Trophoblast cell (in vitro differentiated cells and primary cell): Measurements from ENCODE around the gene SLC38A11.
A peak's percentile ranks its signal among the peaks of the same experiment; 100 is the strongest.

Experiments
- DNase-seq, 2 donors: peaks; one replicate each; pipeline ENCODE4 v3.0.0-alpha.2; 2016
- H2AFZ ChIP-seq: 2 replicates; pipeline ENCODE4 v1.6.1; 2013; ENCODE audit warnings: low read length, moderate library complexity, mild to moderate bottlenecking; ENCODE audit not compliant: insufficient read depth, poor library complexity
- H2AK5ac ChIP-seq: 2 replicates; pipeline ENCODE4 v1.6.1; 2013; ENCODE audit warnings: mild to moderate bottlenecking, low read length
- H2BK120ac ChIP-seq: 2 replicates; pipeline ENCODE4 v1.6.1; 2013; ENCODE audit warnings: low read length, mild to moderate bottlenecking, moderate library complexity; ENCODE audit not compliant: insufficient read depth, poor library complexity
- H2BK12ac ChIP-seq: 2 replicates; pipeline ENCODE4 v1.6.1; 2013; ENCODE audit warnings: mild to moderate bottlenecking, low read length, moderate library complexity
- H2BK5ac ChIP-seq: 2 replicates; pipeline ENCODE4 v1.6.1; 2013; ENCODE audit warnings: low read length, low read depth, moderate library complexity, mild to moderate bottlenecking; ENCODE audit not compliant: poor library complexity
- H3K14ac ChIP-seq: 2 replicates; pipeline ENCODE4 v1.6.1; 2013; ENCODE audit warnings: mild to moderate bottlenecking, low read length
- H3K18ac ChIP-seq: 2 replicates; pipeline ENCODE4 v1.6.1; 2013; ENCODE audit warnings: mild to moderate bottlenecking, low read length
- H3K23ac ChIP-seq: 2 replicates; pipeline ENCODE4 v1.6.1; 2013; ENCODE audit warnings: low read length
- H3K27ac ChIP-seq: 2 replicates; pipeline ENCODE4 v1.5.1; 2013; ENCODE audit warnings: low read depth, mild to moderate bottlenecking, inconsistent platforms, low read length, moderate library complexity
- H3K27me3 ChIP-seq: 2 replicates; pipeline ENCODE4 v1.6.1; 2013; ENCODE audit warnings: inconsistent platforms, mild to moderate bottlenecking, low read length, moderate library complexity; ENCODE audit not compliant: insufficient read depth
- H3K36me3 ChIP-seq, 2 experiments: 1 replicate in 1 of 2; 2 replicates in 1 of 2; pipeline ENCODE4 v1.6.1; 2013; ENCODE audit warnings: low read length in 2 of 2, mild to moderate bottlenecking in 2 of 2, moderate library complexity in 1 of 2; ENCODE audit not compliant: insufficient read depth in 2 of 2, control insufficient read depth in 1 of 2
- H3K4ac ChIP-seq: 2 replicates; pipeline ENCODE4 v1.6.1; 2013; ENCODE audit warnings: low read depth, mild to moderate bottlenecking, low read length, moderate library complexity
- H3K4me1 ChIP-seq, 2 experiments: 1 replicate in 1 of 2; 2 replicates in 1 of 2; pipeline ENCODE4 v1.6.1; 2013; ENCODE audit warnings: low read length in 2 of 2, mild to moderate bottlenecking in 2 of 2, moderate library complexity in 1 of 2; ENCODE audit not compliant: insufficient read depth in 2 of 2, control insufficient read depth in 1 of 2
- H3K4me2 ChIP-seq: 2 replicates; pipeline ENCODE4 v1.6.1; 2013; ENCODE audit warnings: inconsistent platforms, mild to moderate bottlenecking, low read length, moderate library complexity
- H3K4me3 ChIP-seq: 2 replicates; pipeline ENCODE4 v1.5.1; 2013; ENCODE audit warnings: mild to moderate bottlenecking, low read depth, low read length, inconsistent platforms
- H3K79me1 ChIP-seq: one replicate; pipeline ENCODE4 v1.6.1; 2013; ENCODE audit warnings: low read length
- H3K79me2 ChIP-seq: 2 replicates; pipeline ENCODE4 v1.6.1; 2013; ENCODE audit warnings: low read length, mild to moderate bottlenecking; ENCODE audit not compliant: control insufficient read depth, insufficient read depth, poor library complexity
- H3K9ac ChIP-seq: 2 replicates; pipeline ENCODE4 v1.6.1; 2013; ENCODE audit warnings: mild to moderate bottlenecking, low read length
- H3K9me3 ChIP-seq: 2 replicates; pipeline ENCODE4 v1.6.1; 2013; ENCODE audit warnings: low read depth, mild to moderate bottlenecking, control low read depth, inconsistent platforms, low read length; ENCODE audit not compliant: insufficient read depth
- H4K12ac ChIP-seq: 2 replicates; pipeline ENCODE4 v1.6.1; 2013; ENCODE audit warnings: low read depth, mild to moderate bottlenecking, low read length, moderate library complexity
- H4K8ac ChIP-seq: 2 replicates; pipeline ENCODE4 v1.6.1; 2013; ENCODE audit warnings: low read depth, mild to moderate bottlenecking, low read length, moderate library complexity
- H4K91ac ChIP-seq: one replicate; pipeline ENCODE4 v1.6.1; 2013; ENCODE audit warnings: low read depth, mild to moderate bottlenecking, low read length, moderate library complexity
- WGBS: extraction: QIAGEN DNeasy Blood & Tissue Kit; methylation state at CpG from one replicate; pipeline ENCODE4 v1.1.7; 2013; ENCODE audit warnings: missing lambda C conversion rate; ENCODE audit not compliant: insufficient read length, insufficient coverage; ENCODE audit errors: extremely low coverage; 5-methylcytosine and 5-hydroxymethylcytosine counted together

The SLC38A11 gene

DNA sequence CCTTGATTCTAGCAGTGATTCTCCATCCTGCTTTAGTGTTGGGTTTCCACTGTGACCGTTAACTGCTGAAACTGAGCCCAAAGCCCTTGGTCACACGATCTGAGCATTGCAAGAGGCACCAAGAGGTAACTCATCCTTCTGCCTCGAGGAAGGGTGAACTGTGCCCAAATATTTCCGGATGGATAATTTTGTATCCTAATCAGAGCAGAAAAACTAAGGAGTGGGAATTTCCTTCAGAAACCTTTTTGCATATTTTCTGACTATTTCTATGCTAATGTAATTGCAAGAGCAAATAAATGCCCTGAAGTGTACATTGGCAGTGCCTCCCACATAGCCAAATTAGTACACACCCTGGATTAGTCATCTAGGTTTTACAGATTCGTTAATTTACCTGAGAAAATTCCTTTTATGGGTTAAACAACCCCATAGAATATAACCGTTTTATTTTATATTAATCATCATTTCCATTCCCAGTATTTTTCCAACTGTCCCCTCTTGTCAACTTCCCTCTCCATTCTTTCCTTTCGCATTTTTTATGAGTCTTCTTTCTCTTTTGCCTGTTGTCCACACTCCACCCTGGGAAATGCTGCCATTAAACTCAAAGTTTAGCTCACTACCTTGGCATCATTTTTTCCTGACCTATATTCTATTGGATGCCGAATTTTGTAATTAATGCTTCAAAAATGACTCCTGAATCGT lies 82.0 kb downstream of the SLC38A11 start:
- peak overlapping the region; percentile 28 for H4K8ac ChIP-seq
- H3K4me1 ChIP-seq: no peaks in the 10 kb centered on the region
- no peak overlapping the region for H3K27ac ChIP-seq
- no peaks in the 10 kb centered on the region for H3K9me3 ChIP-seq
- H3K23ac ChIP-seq: no peak overlapping the region
- no peak overlapping the region for H2BK120ac ChIP-seq
- no peak overlapping the region for H3K18ac ChIP-seq
- no peaks in the 10 kb centered on the region for H3K36me3 ChIP-seq
- no peak overlapping the region for H2AK5ac ChIP-seq
- WGBS: no CpG with 5 or more reads among the region's 9 CpGs
- peak overlapping the region; percentile 37 for H3K14ac ChIP-seq
- no peak overlapping the region for H2BK12ac ChIP-seq
- no peak overlapping the region for H4K12ac ChIP-seq
- no peaks in the 10 kb centered on the region for H3K27me3 ChIP-seq
- H3K79me2 ChIP-seq: peaks cover 2% of the 10 kb centered on the region
- no peak for DNase-seq
- H3K4ac ChIP-seq: no peak overlapping the region
- no peak overlapping the region for H2BK5ac ChIP-seq
- no peak overlapping the region for H3K9ac ChIP-seq
- no peak overlapping the region for H2AFZ ChIP-seq
- peaks cover 3% of the 10 kb centered on the region for H3K79me1 ChIP-seq
- H4K91ac ChIP-seq: no peak overlapping the region
- H3K4me3 ChIP-seq: no peak overlapping the region
- no peak overlapping the region for H3K4me2 ChIP-seq

DNA sequence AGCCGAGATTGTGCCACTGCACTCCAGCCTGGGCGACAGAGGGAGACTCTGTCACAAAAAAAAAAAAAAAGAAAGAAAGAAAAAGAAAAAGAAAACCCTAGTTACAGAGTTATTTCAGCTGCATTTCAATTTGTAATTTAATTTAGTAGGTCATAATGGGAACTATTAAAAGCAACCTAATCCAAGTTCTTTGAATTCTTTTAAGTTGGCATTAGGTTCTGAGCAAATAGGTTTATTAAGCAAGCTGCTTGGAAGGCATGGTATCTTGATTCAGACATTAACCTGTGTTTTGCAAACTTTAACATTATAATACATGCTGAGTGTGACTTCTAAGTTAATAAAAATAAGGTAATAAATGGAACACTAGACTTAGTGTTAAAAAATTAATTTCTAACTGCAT lies 83.9 kb downstream of the SLC38A11 start:
- H2BK5ac ChIP-seq: no peak overlapping the region
- no peak overlapping the region for H3K4ac ChIP-seq

DNA sequence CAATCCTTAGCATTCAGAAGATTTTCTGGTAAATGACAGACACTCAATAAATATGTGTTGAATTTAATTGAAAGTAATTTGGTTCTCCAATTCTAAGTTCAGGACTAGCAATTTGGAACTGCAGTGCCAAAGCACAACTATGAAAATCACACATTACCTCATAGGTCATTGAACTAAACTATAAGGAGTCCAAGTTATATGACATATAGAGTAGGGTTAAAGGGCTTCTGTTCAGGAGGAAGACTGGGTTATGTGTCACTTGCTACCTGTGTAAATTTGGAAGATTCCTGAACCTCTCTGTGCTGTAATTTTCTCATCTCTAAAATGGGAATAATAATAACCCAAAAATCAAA lies 85.9 kb downstream of the SLC38A11 start:
- no peak overlapping the region for H2AFZ ChIP-seq
- H4K12ac ChIP-seq: no peak overlapping the region
- no peaks in the 10 kb centered on the region for H3K9me3 ChIP-seq
- H3K79me1 ChIP-seq: no peaks in the 10 kb centered on the region
- H3K27me3 ChIP-seq: no peaks in the 10 kb centered on the region
- no peak overlapping the region for H3K4me3 ChIP-seq
- H3K4me1 ChIP-seq: no peaks in the 10 kb centered on the region
- H3K4me2 ChIP-seq: no peak overlapping the region
- H3K23ac ChIP-seq: no peak overlapping the region
- H4K8ac ChIP-seq: no peak overlapping the region
- H2BK12ac ChIP-seq: no peak overlapping the region
- no peak for DNase-seq
- H3K14ac ChIP-seq: no peak overlapping the region
- H2BK5ac ChIP-seq: no peak overlapping the region
- H2BK120ac ChIP-seq: no peak overlapping the region
- no peak overlapping the region for H3K4ac ChIP-seq
- H4K91ac ChIP-seq: no peak overlapping the region
- no peak overlapping the region for H3K27ac ChIP-seq
- no peak overlapping the region for H3K18ac ChIP-seq
- no peak overlapping the region for H3K9ac ChIP-seq
- no peaks in the 10 kb centered on the region for H3K36me3 ChIP-seq
- no peak overlapping the region for H2AK5ac ChIP-seq
- no peaks in the 10 kb centered on the region for H3K79me2 ChIP-seq

More for the DNA sequence above, 83.9 kb downstream of the SLC38A11 start:
- H3K18ac ChIP-seq: no peak overlapping the region
- H4K8ac ChIP-seq: no peak overlapping the region
- H3K14ac ChIP-seq: no peak overlapping the region
- H3K9ac ChIP-seq: no peak overlapping the region
- H3K4me3 ChIP-seq: no peak overlapping the region
- no peaks in the 10 kb centered on the region for H3K36me3 ChIP-seq
- no peak overlapping the region for H2AK5ac ChIP-seq
- H3K79me2 ChIP-seq: no peaks in the 10 kb centered on the region
- H3K4me2 ChIP-seq: no peak overlapping the region
- H3K9me3 ChIP-seq: no peaks in the 10 kb centered on the region
- H2BK120ac ChIP-seq: no peak overlapping the region
- no peak overlapping the region for H3K23ac ChIP-seq
- no CpG with 5 or more reads among the region's 2 CpGs for WGBS
- no peak overlapping the region for H2AFZ ChIP-seq
- H2BK12ac ChIP-seq: no peak overlapping the region
- H3K79me1 ChIP-seq: no peaks in the 10 kb centered on the region
- no peaks in the 10 kb centered on the region for H3K4me1 ChIP-seq
- no peak overlapping the region for H3K27ac ChIP-seq
- no peak overlapping the region for H4K12ac ChIP-seq
- DNase-seq: no peak
- no peaks in the 10 kb centered on the region for H3K27me3 ChIP-seq
- H4K91ac ChIP-seq: no peak overlapping the region

DNA sequence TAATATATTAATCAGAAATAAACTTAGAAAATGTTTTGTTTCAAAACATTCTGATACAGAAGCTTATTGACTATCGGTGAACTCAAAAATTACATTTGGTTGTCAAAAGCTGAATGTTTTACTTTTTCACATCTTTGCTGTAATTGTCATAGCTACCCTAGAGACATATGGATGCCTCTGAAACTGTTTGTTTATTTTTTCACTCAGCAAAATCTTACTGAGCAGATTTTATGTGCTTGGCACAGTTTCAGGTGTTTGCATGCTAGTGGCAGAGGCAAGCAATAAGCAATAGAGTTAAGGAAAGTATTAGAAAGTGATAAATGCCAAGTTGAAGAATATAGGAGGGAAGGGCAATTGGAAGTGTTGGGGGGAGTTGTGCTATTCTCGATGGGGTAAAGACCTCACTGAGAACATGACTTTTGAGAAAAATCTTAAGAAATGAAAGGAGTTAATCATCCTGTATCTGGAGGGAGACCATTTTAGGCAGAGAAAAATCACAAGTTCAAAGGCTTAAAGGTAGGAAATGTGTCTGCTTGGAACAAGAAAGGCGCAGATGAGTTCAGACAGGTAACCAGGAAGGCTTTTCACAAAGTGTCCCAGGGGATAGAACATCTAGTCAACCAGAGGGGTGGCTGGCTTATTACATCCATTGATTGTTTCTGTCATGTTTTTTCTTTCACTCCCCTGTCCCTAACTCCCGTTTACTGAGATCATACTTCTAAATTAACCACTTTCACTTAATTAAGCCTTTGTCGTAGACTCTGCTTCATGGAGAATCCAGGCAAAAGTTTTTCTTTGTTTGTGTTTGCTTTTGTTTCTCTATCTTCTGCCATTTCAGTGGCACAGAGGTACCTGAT lies 86.5 kb downstream of the SLC38A11 start:
- no peak overlapping the region for H2BK12ac ChIP-seq
- no peak overlapping the region for H4K8ac ChIP-seq
- no peak overlapping the region for H3K4ac ChIP-seq
- H4K91ac ChIP-seq: no peak overlapping the region
- no peak overlapping the region for H3K4me3 ChIP-seq
- H3K4me2 ChIP-seq: no peak overlapping the region
- H2AK5ac ChIP-seq: no peak overlapping the region
- H3K14ac ChIP-seq: no peak overlapping the region
- H3K36me3 ChIP-seq: no peaks in the 10 kb centered on the region
- no peak overlapping the region for H2BK120ac ChIP-seq
- WGBS: no CpG with 5 or more reads among the region's 5 CpGs
- H3K27ac ChIP-seq: no peak overlapping the region
- no peaks in the 10 kb centered on the region for H3K79me2 ChIP-seq
- H3K9me3 ChIP-seq: no peaks in the 10 kb centered on the region
- H2AFZ ChIP-seq: no peak overlapping the region
- no peak overlapping the region for H3K9ac ChIP-seq
- no peak overlapping the region for H4K12ac ChIP-seq
- H3K79me1 ChIP-seq: no peaks in the 10 kb centered on the region
- H3K4me1 ChIP-seq: no peaks in the 10 kb centered on the region
- H3K18ac ChIP-seq: no peak overlapping the region
- H3K23ac ChIP-seq: no peak overlapping the region
- H3K27me3 ChIP-seq: no peaks in the 10 kb centered on the region
- H2BK5ac ChIP-seq: no peak overlapping the region
- DNase-seq: no peak
